ENCODE results near the gene RELL1.

GRCh38 chr4:37667197-37668100 lies 18.7 kb downstream of the RELL1 start:
- TF ChIP-seq POLR2A (IDR thresholded peaks at IDR 0.05; ENCODE audit: low read depth, low read length) (no peak), POU2F2 (IDR thresholded peaks at IDR 0.05; ENCODE audit: low read depth, low read length) (no peak), POLR2AphosphoS5 (IDR thresholded peaks at IDR 0.05; ENCODE audit: low read depth, low read length) (no peak), TAF1 (IDR thresholded peaks at IDR 0.05; ENCODE audit: low read depth, low read length) (no peak)
